ENCODE results near the gene KLHDC10.

DNA sequence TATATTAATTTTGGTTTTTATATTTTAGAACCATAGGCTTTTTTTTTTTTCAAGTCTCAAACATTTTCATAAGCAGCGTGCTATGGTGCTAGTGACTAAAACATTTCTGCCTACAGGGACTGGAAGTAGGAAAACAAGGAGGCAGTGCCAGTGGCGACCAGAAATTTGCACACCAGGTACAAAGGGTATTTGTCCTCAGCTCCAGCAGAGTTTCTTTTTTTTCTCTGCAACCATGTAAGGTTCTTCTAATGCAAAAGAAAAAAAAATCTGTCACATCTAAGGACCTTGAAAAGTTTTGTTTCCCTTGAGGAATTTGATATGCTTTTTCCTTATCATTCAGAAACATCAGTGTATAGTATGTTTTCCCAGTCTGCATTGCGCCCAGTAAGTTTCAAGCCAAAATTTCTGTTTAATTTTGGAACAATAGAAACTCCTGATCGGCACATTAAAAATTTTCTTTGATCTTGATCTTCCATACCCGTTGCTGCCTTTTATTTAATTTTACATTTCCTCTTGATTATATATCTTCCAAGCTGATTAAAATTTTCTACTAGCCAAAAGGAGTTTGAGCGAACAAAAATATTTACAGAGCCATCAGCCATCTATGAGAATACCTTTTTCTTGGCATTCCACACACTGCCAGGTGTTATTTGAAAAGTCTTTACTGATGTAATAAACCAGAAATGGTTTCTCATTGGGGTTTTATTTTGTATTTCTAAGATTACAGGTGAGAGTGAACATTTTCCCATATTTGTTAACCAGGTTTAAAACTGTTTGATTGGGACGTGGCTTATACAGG is 956 bp upstream of the KLHDC10 start:
- TF ChIP-seq, protein P1, sequence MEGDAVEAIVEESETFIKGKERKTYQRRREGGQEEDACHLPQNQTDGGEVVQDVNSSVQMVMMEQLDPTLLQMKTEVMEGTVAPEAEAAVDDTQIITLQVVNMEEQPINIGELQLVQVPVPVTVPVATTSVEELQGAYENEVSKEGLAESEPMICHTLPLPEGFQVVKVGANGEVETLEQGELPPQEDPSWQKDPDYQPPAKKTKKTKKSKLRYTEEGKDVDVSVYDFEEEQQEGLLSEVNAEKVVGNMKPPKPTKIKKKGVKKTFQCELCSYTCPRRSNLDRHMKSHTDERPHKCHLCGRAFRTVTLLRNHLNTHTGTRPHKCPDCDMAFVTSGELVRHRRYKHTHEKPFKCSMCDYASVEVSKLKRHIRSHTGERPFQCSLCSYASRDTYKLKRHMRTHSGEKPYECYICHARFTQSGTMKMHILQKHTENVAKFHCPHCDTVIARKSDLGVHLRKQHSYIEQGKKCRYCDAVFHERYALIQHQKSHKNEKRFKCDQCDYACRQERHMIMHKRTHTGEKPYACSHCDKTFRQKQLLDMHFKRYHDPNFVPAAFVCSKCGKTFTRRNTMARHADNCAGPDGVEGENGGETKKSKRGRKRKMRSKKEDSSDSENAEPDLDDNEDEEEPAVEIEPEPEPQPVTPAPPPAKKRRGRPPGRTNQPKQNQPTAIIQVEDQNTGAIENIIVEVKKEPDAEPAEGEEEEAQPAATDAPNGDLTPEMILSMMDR (conservative IDR thresholded peaks at IDR 0.05 in 1 of 2, IDR thresholded peaks at IDR 0.05 in 1 of 2; ENCODE audit: low read depth in 1 of 2, low read length in 2 of 2) = no peak
- no peak for TF ChIP-seq EZH2 (IDR thresholded peaks at IDR 0.05; ENCODE audit: low read length, missing control alignments)
